AG09319 (cell line): ENCODE results near the gene SDR42E1.
A peak's percentile ranks its signal among the peaks of the same experiment; 100 is the strongest.

ENCODE experiments used
- DNase-seq: peaks from one replicate; pipeline ENCODE4 v3.0.0-alpha.2; 2010; ENCODE audit warnings: low read depth; ENCODE audit errors: extremely low read depth
- CTCF ChIP-seq: IDR thresholded peaks from 2 replicates; pipeline ENCODE4 v1.5.1; 2011; ENCODE audit warnings: low read depth, mild to moderate bottlenecking, inconsistent platforms, low read length, moderate library complexity

Gene SDR42E1

GRCh38 chr16:82046541-82046940, 35.3 kb upstream of the SDR42E1 start:
- TF ChIP-seq CTCF = no peak
- DNase-seq = no peak

GRCh38 chr16:82045465-82045864, 34.2 kb upstream of the SDR42E1 start:
- no peak for TF ChIP-seq CTCF
- DNase-seq = no peak

- no peak for DNase-seq
- no peak for TF ChIP-seq CTCF
Observed at GRCh38 chr16:82044585-82044911, 33.3 kb upstream of the SDR42E1 start.

- peak; percentile 1; the same call in 1 of the 2 replicates for TF ChIP-seq CTCF
- DNase-seq = peak; percentile 93
Observed at GRCh38 chr16:82043680-82044584, 32.7 kb upstream of the SDR42E1 start.

- TF ChIP-seq CTCF = no peak
- no peak for DNase-seq
Observed at GRCh38 chr16:82042846-82043245, 31.6 kb upstream of the SDR42E1 start.

GRCh38 chr16:82042144-82042543, 30.9 kb upstream of the SDR42E1 start:
- no peak for TF ChIP-seq CTCF
- DNase-seq = no peak

GRCh38 chr16:82041542-82041941, 30.3 kb upstream of the SDR42E1 start:
- TF ChIP-seq CTCF = no peak
- DNase-seq = no peak
